ENCODE results near the gene ADAMTS2.

ADAMTS2 gene

GRCh38 chr5:179142434-179143198 is 202.6 kb downstream of the ADAMTS2 start:
- TF ChIP-seq, protein P1, sequence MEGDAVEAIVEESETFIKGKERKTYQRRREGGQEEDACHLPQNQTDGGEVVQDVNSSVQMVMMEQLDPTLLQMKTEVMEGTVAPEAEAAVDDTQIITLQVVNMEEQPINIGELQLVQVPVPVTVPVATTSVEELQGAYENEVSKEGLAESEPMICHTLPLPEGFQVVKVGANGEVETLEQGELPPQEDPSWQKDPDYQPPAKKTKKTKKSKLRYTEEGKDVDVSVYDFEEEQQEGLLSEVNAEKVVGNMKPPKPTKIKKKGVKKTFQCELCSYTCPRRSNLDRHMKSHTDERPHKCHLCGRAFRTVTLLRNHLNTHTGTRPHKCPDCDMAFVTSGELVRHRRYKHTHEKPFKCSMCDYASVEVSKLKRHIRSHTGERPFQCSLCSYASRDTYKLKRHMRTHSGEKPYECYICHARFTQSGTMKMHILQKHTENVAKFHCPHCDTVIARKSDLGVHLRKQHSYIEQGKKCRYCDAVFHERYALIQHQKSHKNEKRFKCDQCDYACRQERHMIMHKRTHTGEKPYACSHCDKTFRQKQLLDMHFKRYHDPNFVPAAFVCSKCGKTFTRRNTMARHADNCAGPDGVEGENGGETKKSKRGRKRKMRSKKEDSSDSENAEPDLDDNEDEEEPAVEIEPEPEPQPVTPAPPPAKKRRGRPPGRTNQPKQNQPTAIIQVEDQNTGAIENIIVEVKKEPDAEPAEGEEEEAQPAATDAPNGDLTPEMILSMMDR (conservative IDR thresholded peaks at IDR 0.05), result no peak
- no peak for TF ChIP-seq ZFX (IDR thresholded peaks at IDR 0.05)

DNA sequence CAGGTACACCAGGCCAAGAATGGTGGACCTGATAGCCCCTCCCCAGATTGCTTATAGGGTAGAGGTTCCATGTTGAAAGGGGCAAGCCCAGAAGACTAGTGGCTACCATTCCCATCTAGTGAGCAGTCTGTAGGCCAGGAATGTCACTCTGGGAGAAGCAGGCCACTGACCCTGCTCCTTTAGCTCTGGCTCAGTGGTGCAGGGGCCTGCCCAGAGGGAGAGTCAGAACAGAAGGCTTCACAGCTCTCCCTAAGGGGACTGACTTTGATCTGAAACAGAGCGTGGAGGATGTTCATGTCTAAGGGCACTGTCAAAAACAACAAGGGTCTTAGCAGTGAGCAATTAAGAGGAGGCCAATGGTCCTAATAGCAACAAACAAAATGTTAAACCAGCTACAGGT is 203.4 kb downstream of the ADAMTS2 start:
- no peak overlapping the region for H3K27ac ChIP-seq
- no peak for TF ChIP-seq ZFX (IDR thresholded peaks at IDR 0.05)
- TF ChIP-seq, protein P1 (conservative IDR thresholded peaks at IDR 0.05), result no peak

More at GRCh38 chr5:179142434-179143198, 202.6 kb downstream of the ADAMTS2 start:
- H3K27ac ChIP-seq, result no peak overlapping the region

DNA sequence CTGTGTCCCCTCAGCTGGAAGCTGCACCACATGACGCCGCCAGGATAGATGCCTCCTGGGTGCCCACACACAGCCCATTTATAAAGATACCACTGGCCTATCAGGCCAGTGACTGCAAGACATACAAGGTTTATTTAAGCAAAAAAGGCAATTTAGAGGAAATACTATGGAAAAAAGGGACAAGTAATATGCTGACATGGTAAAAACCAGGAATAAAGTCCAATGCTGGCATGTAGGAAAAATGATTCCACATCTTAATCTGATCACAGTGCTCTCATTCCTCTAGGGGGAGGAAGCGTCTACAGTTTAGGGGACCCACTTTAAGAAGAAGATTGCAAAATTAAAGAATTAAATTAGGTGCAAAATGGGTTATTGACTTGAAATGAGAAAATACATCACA is 205.0 kb downstream of the ADAMTS2 start:
- H3K27ac ChIP-seq, result no peak overlapping the region
- no peak for TF ChIP-seq ZFX (IDR thresholded peaks at IDR 0.05)
- TF ChIP-seq, protein P1 (conservative IDR thresholded peaks at IDR 0.05), result no peak

- no peak for TF ChIP-seq ZFX (IDR thresholded peaks at IDR 0.05)
- TF ChIP-seq, protein P1 (conservative IDR thresholded peaks at IDR 0.05), result no peak
- no peak overlapping the region for H3K27ac ChIP-seq
These were observed 205.4 kb downstream of the ADAMTS2 start for GRCh38 chr5:179139936-179140235.

GRCh38 chr5:179139111-179139935 is 205.9 kb downstream of the ADAMTS2 start:
- TF ChIP-seq, protein P1 (conservative IDR thresholded peaks at IDR 0.05), result no peak
- TF ChIP-seq ZFX (IDR thresholded peaks at IDR 0.05), result no peak
- H3K27ac ChIP-seq, result no peak overlapping the region

DNA sequence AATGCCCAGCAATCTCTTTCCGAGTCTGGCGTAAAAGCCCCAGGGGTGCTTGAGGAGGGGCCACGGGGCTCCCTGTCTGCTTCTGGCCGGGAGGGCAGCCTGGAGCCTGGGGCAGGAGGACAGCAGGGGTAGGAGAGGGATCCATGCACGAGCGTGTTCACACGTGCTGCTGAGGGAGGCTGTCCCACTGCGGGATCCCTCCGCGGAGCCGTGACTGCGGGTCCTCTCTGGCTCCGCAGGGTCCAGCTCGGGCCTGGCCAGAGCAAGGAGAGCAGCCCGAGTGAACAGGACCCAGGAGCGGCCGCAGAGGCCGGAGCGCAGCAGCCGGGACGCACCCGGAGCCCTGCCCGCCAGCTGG is 206.7 kb downstream of the ADAMTS2 start:
- no peak for TF ChIP-seq ZFX (IDR thresholded peaks at IDR 0.05)
- TF ChIP-seq, protein P1 (conservative IDR thresholded peaks at IDR 0.05), result no peak
- no peak overlapping the region for H3K27ac ChIP-seq
